Mesodermal cell (in vitro differentiated cells): ENCODE measurements around the gene CRNN.

Experiments
- H3K27ac ChIP-seq: 2 replicates; pipeline ENCODE4 v1.7.0; 2013; ENCODE audit warnings: mild to moderate bottlenecking, low read depth, low read length, moderate library complexity; ENCODE audit not compliant: severe bottlenecking
- H3K36me3 ChIP-seq: 2 replicates; pipeline ENCODE4 v1.7.1; 2013; ENCODE audit warnings: mild to moderate bottlenecking, low read length, moderate library complexity; ENCODE audit not compliant: control insufficient read depth, insufficient read depth
- H3K4me1 ChIP-seq: one replicate; pipeline ENCODE4 v1.7.1; 2013; ENCODE audit warnings: mild to moderate bottlenecking, low read length; ENCODE audit not compliant: insufficient read depth, control insufficient read depth, poor library complexity, severe bottlenecking
- H3K4me3 ChIP-seq: 2 replicates; pipeline ENCODE4 v1.7.0; 2013; ENCODE audit warnings: low read length, control low read depth, mild to moderate bottlenecking; ENCODE audit not compliant: insufficient read depth, poor library complexity, severe bottlenecking; ENCODE audit errors: extremely low read depth
- H3K9me3 ChIP-seq: 2 replicates; pipeline ENCODE4 v1.7.1; 2013; ENCODE audit warnings: mild to moderate bottlenecking, low read length, moderate library complexity; ENCODE audit not compliant: control insufficient read depth
- WGBS, 2 experiments: methylation state at CpG; one replicate each; pipeline ENCODE4 v1.1.5; 2013; ENCODE audit warnings: missing lambda C conversion rate in 2 of 2; ENCODE audit not compliant: insufficient coverage in 2 of 2; 5-methylcytosine and 5-hydroxymethylcytosine counted together

CRNN gene

DNA sequence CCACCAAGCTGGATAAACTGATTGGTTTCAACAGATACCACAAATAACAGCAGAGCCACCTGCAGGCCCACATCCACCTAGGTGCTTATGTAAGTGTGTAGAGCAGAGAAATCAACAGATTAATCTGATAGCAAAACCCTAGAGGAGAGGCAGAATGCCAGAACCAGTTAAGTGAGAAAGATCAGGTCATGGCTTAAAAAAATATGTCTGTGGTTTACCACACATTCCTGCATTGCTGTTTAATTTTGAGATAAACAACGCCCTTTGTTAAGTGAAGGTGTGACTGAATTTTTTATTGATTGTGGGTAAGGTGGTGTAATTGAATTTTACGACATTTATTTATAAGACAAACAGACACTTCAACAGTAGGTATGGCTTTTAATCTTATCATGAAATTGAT lies 21.2 kb downstream of the CRNN start:
- no peaks in the 10 kb centered on the region for H3K36me3 ChIP-seq
- no CpG with 5 or more reads among the region's 2 CpGs for WGBS, 2 experiments
- H3K4me3 ChIP-seq, result no peak overlapping the region
- peaks cover 48% of the 10 kb centered on the region for H3K9me3 ChIP-seq
- no peak overlapping the region for H3K27ac ChIP-seq
- H3K4me1 ChIP-seq, result no peaks in the 10 kb centered on the region

DNA sequence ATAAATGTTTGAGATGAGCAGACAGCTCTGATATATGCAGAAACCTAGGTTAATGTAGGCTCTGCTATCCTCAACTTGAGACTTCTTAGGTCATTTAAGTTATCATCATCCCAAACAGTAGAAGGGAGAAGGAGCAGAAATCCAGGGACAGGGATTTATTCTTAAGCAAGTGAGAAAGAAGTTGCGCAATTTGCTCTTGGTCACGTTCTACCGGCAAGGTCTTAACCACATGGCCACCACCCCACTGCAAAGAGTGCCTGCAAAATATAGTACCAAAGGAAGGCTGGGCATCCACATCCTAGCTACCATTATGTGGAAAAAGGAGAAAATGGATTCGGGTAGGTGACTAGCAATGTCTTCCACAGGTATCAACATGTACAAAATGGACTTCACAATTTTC lies 25.2 kb downstream of the CRNN start:
- Histone ChIP-seq H3K9me3 (peaks cover 50% of the 10 kb centered on the region), H3K27ac (no peak overlapping the region)
- 65% methylated on average over 3 of the region's 4 CpGs; no CpG with 5 or more reads in 1 of the 2 experiments for WGBS, 2 experiments

GRCh38 chr1:152386940-152387339 lies 27.1 kb downstream of the CRNN start:
- Histone ChIP-seq H3K4me3 (no peak overlapping the region), H3K9me3 (peaks cover 46% of the 10 kb centered on the region), H3K27ac (no peak overlapping the region), H3K36me3 (no peaks in the 10 kb centered on the region), H3K4me1 (no peaks in the 10 kb centered on the region)
- 56 to 100% methylated on average over 1 to 2 of the region's 2 CpGs for WGBS, 2 experiments

More for the DNA sequence above, 25.2 kb downstream of the CRNN start:
- Histone ChIP-seq H3K4me3 (no peak overlapping the region), H3K4me1 (no peaks in the 10 kb centered on the region), H3K36me3 (no peaks in the 10 kb centered on the region)

DNA sequence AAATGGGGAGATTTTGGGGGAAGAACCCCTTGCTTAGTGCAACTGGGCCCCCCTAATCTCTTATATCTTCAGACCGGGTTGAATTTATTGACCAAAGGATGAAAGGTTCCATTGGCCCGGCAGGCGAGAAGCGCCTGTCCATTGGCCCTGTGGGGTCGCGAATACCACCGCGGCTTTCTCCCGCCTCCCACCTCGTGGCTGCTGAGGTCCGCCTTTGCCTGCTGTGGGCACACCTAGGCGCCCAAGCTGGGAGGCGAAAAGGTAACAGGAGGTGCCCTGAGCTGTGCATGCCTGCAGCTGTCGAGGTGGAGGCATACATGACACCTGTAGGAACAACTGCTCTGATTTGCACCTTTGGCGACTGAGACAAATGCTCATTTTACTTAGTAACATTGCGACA lies 33.1 kb downstream of the CRNN start:
- Histone ChIP-seq H3K36me3 (no peaks in the 10 kb centered on the region), H3K9me3 (peaks cover 61% of the 10 kb centered on the region), H3K4me1 (no peaks in the 10 kb centered on the region), H3K4me3 (no peak overlapping the region), H3K27ac (no peak overlapping the region)
- WGBS, 2 experiments, result 79 to 86% methylated on average over 13 to 15 of the region's 16 CpGs

- Histone ChIP-seq H3K4me3 (no peak overlapping the region), H3K27ac (no peak overlapping the region), H3K9me3 (peaks cover 29% of the 10 kb centered on the region), H3K4me1 (no peaks in the 10 kb centered on the region), H3K36me3 (no peaks in the 10 kb centered on the region)
- WGBS, 2 experiments, result 78 to 94% methylated on average over 3 of the region's 3 CpGs
Measured at GRCh38 chr1:152374451-152374850, 39.6 kb downstream of the CRNN start.

DNA sequence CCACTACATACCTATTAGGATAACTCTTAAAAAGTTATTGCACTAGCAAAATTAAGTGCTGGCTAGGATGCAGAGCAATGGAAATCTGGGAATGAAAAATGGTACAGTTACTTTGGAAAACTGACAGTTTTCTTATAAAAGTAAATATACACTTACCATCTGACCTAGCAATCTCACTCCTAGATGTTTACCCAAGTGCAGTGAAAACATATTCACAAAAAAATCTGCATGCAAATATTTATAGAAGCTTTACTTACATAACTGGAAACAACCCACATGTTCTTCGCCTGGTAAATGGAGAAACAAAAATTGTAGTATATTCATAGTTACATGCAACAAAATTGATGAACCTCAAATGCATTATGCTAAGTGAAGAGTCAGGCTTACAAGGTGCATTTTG lies 41.4 kb downstream of the CRNN start:
- WGBS, 2 experiments, result 67% methylated on average over 1 of the region's 1 CpG; no CpG with 5 or more reads in 1 of the 2 experiments
- peaks cover 21% of the 10 kb centered on the region for H3K9me3 ChIP-seq
- no peak overlapping the region for H3K4me3 ChIP-seq
- no peak overlapping the region for H3K27ac ChIP-seq
- no peaks in the 10 kb centered on the region for H3K36me3 ChIP-seq
- H3K4me1 ChIP-seq, result no peaks in the 10 kb centered on the region

DNA sequence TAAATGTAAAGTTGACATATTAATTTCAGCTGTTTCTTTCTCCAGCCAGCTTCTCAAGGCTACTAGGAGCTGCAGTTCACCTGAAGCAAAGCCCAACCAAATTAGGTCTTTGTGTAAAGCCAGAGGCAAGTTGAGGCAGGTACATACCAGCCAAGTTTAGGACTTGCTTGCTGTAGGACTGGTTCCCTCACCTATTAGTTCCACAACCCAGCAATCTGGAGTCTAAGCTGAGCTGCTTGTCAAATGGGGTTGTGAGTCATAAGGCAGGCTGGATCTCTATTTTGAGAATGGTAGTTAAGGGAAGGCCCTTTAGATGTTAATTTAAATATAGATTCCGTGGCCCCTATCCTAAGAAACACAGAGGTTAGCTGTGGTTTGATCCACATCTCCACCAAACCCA lies 46.6 kb downstream of the CRNN start:
- no CpG with 5 or more reads among the region's 1 CpG for WGBS, 2 experiments
- H3K36me3 ChIP-seq, result no peaks in the 10 kb centered on the region
- no peak overlapping the region for H3K27ac ChIP-seq
- H3K4me1 ChIP-seq, result no peaks in the 10 kb centered on the region
- no peak overlapping the region for H3K4me3 ChIP-seq
- peaks cover 18% of the 10 kb centered on the region for H3K9me3 ChIP-seq

DNA sequence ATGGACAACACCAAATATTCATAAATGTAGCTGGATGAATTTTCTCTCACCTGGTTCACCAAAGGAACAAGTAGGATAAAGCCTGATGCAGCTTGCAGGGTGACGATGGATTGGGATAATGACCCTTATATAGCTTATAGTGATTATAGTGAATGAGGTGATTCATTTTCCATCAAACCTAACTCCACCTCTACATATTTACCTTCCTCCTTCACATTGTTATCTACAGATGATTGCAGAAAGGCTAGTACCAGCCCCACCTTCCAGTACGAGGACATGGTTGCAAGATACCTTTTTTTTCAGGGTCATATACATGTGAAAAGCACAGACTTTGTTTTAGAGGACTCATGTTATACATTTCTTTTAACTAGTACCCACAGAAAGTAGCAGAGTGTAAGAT lies 54.2 kb downstream of the CRNN start, which contains the start of gene FLG2:
TSS of gene FLG2 (minus strand) at position 101 of the 400 bp plus-strand sequence. CDS start 1,122 bp downstream, outside the sequence.
- 83% methylated on average over 1 of the region's 2 CpGs; no CpG with 5 or more reads in 1 of the 2 experiments for WGBS, 2 experiments
- no peaks in the 10 kb centered on the region for H3K36me3 ChIP-seq
- no peaks in the 10 kb centered on the region for H3K4me1 ChIP-seq
- H3K27ac ChIP-seq, result no peak within 1 kb of the TSS
- no peak within 1 kb of the TSS for H3K4me3 ChIP-seq
- H3K9me3 ChIP-seq, result peaks cover 48% of the 10 kb centered on the region
